K562 (cell line): Measurements from ENCODE around the gene C22orf31. TPM values are rescaled to one million over a fixed set of nuclear protein-coding genes. Genes with fewer than 3 reads are reported as not detected.

Source experiments
- ATAC-seq: fragments of 200-7000 bp; cut with Tn5 transposase; 3 replicates; pipeline ENCODE4 v1.9.1; 2020; ENCODE audit warnings: moderate library complexity
- BruUV-seq: library from RNA; stranded (reverse); fragments of 400-500 nt; replicated peaks from 2 replicates; lab custom pipeline; 2021; lab: Mats Ljungman, UMichigan
- CTCF ChIA-PET: fragments of 300-600 bp; formaldehyde crosslinking; extraction: SDS; loops from one replicate; lab custom pipeline; 2021; ENCODE audit warnings: low intra/inter-chr PET ratio; lab: Yijun Ruan, JAX
- POLR2A ChIA-PET: fragments of 300-600, 350-650 bp; sonication (Branson Sonifier 250); formaldehyde crosslinking; extraction: SDS; loops from one replicate; lab custom pipeline; 2021; ENCODE audit warnings: antibody characterized with exemption, inconsistent platforms; lab: Yijun Ruan, JAX
- DNase-seq, 4 experiments: peaks; one replicate each; pipeline versions ENCODE4 v3.0.0 to v3.0.0-alpha.2; 2011 to 2018; ENCODE audit warnings: low spot score in 3 of 4, mixed read lengths in 3 of 4; ENCODE audit errors: extremely low read depth in 1 of 4
- FAIRE-seq: peaks from 2 replicates; lab custom pipeline; 2011; peaks lifted over from hg19 to GRCh38; lab: Jason Lieb, UNC
- H2AFZ ChIP-seq: 2 replicates; pipeline ENCODE4 v1.6.0; 2011; ENCODE audit warnings: low read depth, low read length, control low read depth, inconsistent platforms
- H3K27ac ChIP-seq: fragments of 200-600 bp; 3 replicates; pipeline ENCODE4 v1.8.0; 2011; ENCODE audit warnings: low read depth, mild to moderate bottlenecking, control low read depth, inconsistent platforms, low read length, moderate library complexity, mixed read lengths; ENCODE audit errors: extremely low read depth
- H3K27me3 ChIP-seq, 2 experiments: fragments of 300-600 bp in 1 of 2; 2 replicates in 1 of 2; 3 replicates in 1 of 2; pipeline versions ENCODE4 v1.6.0 to v1.8.0; 2011; ENCODE audit warnings: inconsistent platforms in 2 of 2, low read length in 2 of 2, mild to moderate bottlenecking in 1 of 2, mixed read lengths in 1 of 2, moderate library complexity in 1 of 2; ENCODE audit not compliant: control insufficient read depth in 2 of 2, insufficient read depth in 2 of 2
- H3K36me3 ChIP-seq: fragments of 300-600 bp; 3 replicates; pipeline ENCODE4 v1.8.0; 2011; ENCODE audit warnings: mild to moderate bottlenecking, low read length, inconsistent platforms; ENCODE audit not compliant: control insufficient read depth, insufficient read depth
- H3K4me1 ChIP-seq, 2 experiments: fragments of 200-600 bp in 1 of 2; replicated peaks in 1 of 2; 2 replicates in 1 of 2; 3 replicates in 1 of 2; pipeline versions ENCODE4 v1.5.1 to v1.8.0; 2011; ENCODE audit warnings: inconsistent platforms in 2 of 2, low read length in 2 of 2, mild to moderate bottlenecking in 1 of 2, mixed read lengths in 1 of 2, moderate library complexity in 1 of 2; ENCODE audit not compliant: control insufficient read depth in 2 of 2, insufficient read depth in 2 of 2
- H3K4me2 ChIP-seq: 2 replicates; pipeline ENCODE4 v1.6.1; 2011; ENCODE audit warnings: low read length, control low read depth, inconsistent platforms, mixed read lengths; ENCODE audit not compliant: insufficient read depth
- H3K4me3 ChIP-seq: fragments of 200-600 bp; sonication (generic), shearing (Covaris generic); 2 replicates; pipeline ENCODE4 v1.5.1; 2016; ENCODE audit warnings: control low read depth, inconsistent platforms
- H3K79me2 ChIP-seq: fragments of 200-600 bp; 3 replicates; pipeline ENCODE4 v1.8.0; 2011; ENCODE audit warnings: low read length, inconsistent platforms; ENCODE audit not compliant: control insufficient read depth, insufficient read depth
- H3K9ac ChIP-seq, 2 experiments: 2 replicates each; pipeline versions ENCODE4 v1.6.0 to v1.6.1; 2011; ENCODE audit warnings: low read depth in 2 of 2, low read length in 2 of 2, control low read depth in 1 of 2, inconsistent platforms in 1 of 2, mild to moderate bottlenecking in 1 of 2, mixed read lengths in 1 of 2; ENCODE audit not compliant: insufficient read depth in 1 of 2
- H3K9me1 ChIP-seq: one replicate; pipeline ENCODE4 v1.6.0; 2011; ENCODE audit warnings: inconsistent platforms, mild to moderate bottlenecking, low read length, moderate library complexity; ENCODE audit not compliant: control insufficient read depth, insufficient read depth
- H3K9me3 ChIP-seq: replicated peaks from 2 replicates; pipeline ENCODE4 v1.5.1; 2011; ENCODE audit warnings: low read depth, low read length, inconsistent platforms; ENCODE audit not compliant: control insufficient read depth, insufficient read depth
- H4K20me1 ChIP-seq: replicated peaks from 2 replicates; pipeline ENCODE4 v1.6.1; 2011; ENCODE audit warnings: low read length, inconsistent platforms, mixed read lengths; ENCODE audit not compliant: control insufficient read depth, insufficient read depth
- CHD4 ChIP-seq: fragments of 200-600 bp; sonication (generic); IDR thresholded peaks from 3 replicates; pipeline ENCODE4 v1.6.1; 2012; ENCODE audit warnings: low read depth, mild to moderate bottlenecking, mixed read lengths, low read length, inconsistent platforms; ENCODE audit not compliant: insufficient read depth, insufficient replicate concordance, poor library complexity, severe bottlenecking
- ETV1 ChIP-seq: fragments of 450-650 bp; conservative IDR thresholded peaks from 2 replicates; pipeline ENCODE4 v1.6.1; 2016; ENCODE audit warnings: missing genetic modification characterization, control low read depth, low read depth, missing compliant biosample characterization
- FOXM1 ChIP-seq, 2 experiments: fragments of 450-650 bp in 1 of 2; sonication (generic) in 1 of 2; formaldehyde crosslinking in 1 of 2; IDR thresholded peaks; 2 replicates each; pipeline versions ENCODE4 v1.6.1 to v1.9.0; 2017 to 2022; ENCODE audit warnings: low read depth in 2 of 2, mild to moderate bottlenecking in 2 of 2, missing genetic modification reagents in 1 of 2, moderate library complexity in 1 of 2
- KDM4B ChIP-seq, 2 experiments: fragments of 450-650 bp in 1 of 2; sonication (generic) in 1 of 2; IDR thresholded peaks; 2 replicates each; pipeline ENCODE4 v1.6.1; 2016 to 2017; ENCODE audit warnings: borderline replicate concordance in 2 of 2, antibody characterized with exemption in 1 of 2, low read depth in 1 of 2, mild to moderate bottlenecking in 1 of 2
- MAFG ChIP-seq: fragments of 450-650 bp; conservative IDR thresholded peaks from 2 replicates; pipeline ENCODE4 v1.6.1; 2016; ENCODE audit warnings: missing genetic modification characterization, missing compliant biosample characterization
- YY1 ChIP-seq, 3 experiments: IDR thresholded peaks; 2 replicates each; pipeline ENCODE4 v1.6.1; 2011; ENCODE audit warnings: low read length in 2 of 3, mild to moderate bottlenecking in 2 of 3, moderate library complexity in 2 of 3, borderline replicate concordance in 1 of 3, control low read depth in 1 of 3, low read depth in 1 of 3; ENCODE audit not compliant: insufficient read depth in 3 of 3, insufficient replicate concordance in 2 of 3, control insufficient read depth in 1 of 3, insufficient read length in 1 of 3; ENCODE audit errors: extremely low read depth in 1 of 3
- ZNF197 ChIP-seq: fragments of 200-800 bp; sonication (Bioruptor generic); IDR thresholded peaks from 2 replicates; pipeline ENCODE4 v1.6.1; 2016; ENCODE audit warnings: low read depth, missing genetic modification characterization, missing compliant biosample characterization
- ZNF41 ChIP-seq: fragments of 250-450 bp; sonication (Bioruptor Pico); conservative IDR thresholded peaks from 2 replicates; pipeline ENCODE4 v1.4.0; 2020; ENCODE audit warnings: mild to moderate bottlenecking
- ZNF589 ChIP-seq: fragments of 200-800 bp; sonication (Bioruptor generic); IDR thresholded peaks from 2 replicates; pipeline ENCODE4 v1.6.1; 2016; ENCODE audit warnings: low read depth, missing genetic modification characterization, missing compliant biosample characterization
- WGBS: fragments of 100-300 bp; shearing (Covaris generic); methylation state at CpG from one replicate; pipeline ENCODE4 v1.1.6; 2016; ENCODE audit warnings: low coverage, mixed read lengths; ENCODE audit not compliant: insufficient coverage; ENCODE audit errors: missing lambda C conversion rate; 5-methylcytosine and 5-hydroxymethylcytosine counted together
- in situ Hi-C: fragments of 300-500 bp; cut with MboI; formaldehyde crosslinking; loops from 4 replicates; pipeline ENCODE4 v1.15.0; 2018; ENCODE audit warnings: inconsistent platforms, mixed read lengths
- intact Hi-C: fragments of 100-400 bp; cut with micrococcal nuclease; formaldehyde crosslinking; loops from 2 replicates; pipeline ENCODE4 v1.14.2; 2022
- polyA plus RNA-seq, 8 experiments: library from polyadenylated mRNA; depleted of rRNA in 4 of 8; stranded (reverse) in 5 of 8; unstranded in 3 of 8; fragments of >200 nt; fragmentation: Nextera tagmentation in 2 of 8; fragmentation: Illumina TruSeq in 1 of 8; extraction: Ambion mirVana in 2 of 8; extraction: Trizol in 1 of 8; gene quantifications; 2 replicates each; pipeline versions ENCODE4 v1.2.1 to v1.2.3, GENCODE V29; 2011 to 2014; ENCODE audit warnings: inconsistent platforms in 1 of 8, missing spikeins in 1 of 8
- total RNA-seq, 7 experiments: library from RNA; depleted of rRNA in 6 of 7; stranded (reverse); fragments of >200 nt in 6 of 7; fragmentation: Illumina TruSeq in 2 of 7; extraction: Trizol in 2 of 7; gene quantifications; 2 replicates each; pipeline versions ENCODE4 v1.2.1 to v1.2.3, GENCODE V29; 2011 to 2021; ENCODE audit warnings: low replicate concordance in 1 of 7
- TF ChIP-seq, protein P1 (sequence below): sonication (generic); formaldehyde crosslinking; IDR thresholded peaks from 2 replicates; pipeline ENCODE4 v1.8.0; 2022; ENCODE audit warnings: mild to moderate bottlenecking, low read depth, missing genetic modification reagents
- TF ChIP-seq, protein P2 (sequence below): sonication (generic); formaldehyde crosslinking; IDR thresholded peaks from 2 replicates; pipeline ENCODE4 v1.5.0; 2020; ENCODE audit warnings: missing genetic modification reagents
- TF ChIP-seq, protein P3 (sequence below): sonication (generic); formaldehyde crosslinking; IDR thresholded peaks from 2 replicates; pipeline ENCODE4 v1.8.1; 2022; ENCODE audit warnings: missing genetic modification reagents
- TF ChIP-seq, protein P4 (sequence below): fragments of 250-450 bp; sonication (Bioruptor Pico); IDR thresholded peaks from 2 replicates; pipeline ENCODE4 v1.4.0; 2020; ENCODE audit warnings: mild to moderate bottlenecking, moderate library complexity

The C22orf31 gene
- total and polyA plus RNA-seq, 9 of the 15 experiments (the other 6 are each of a cell fraction or from before 2014, with no cell fraction given), result not detected

DNA sequence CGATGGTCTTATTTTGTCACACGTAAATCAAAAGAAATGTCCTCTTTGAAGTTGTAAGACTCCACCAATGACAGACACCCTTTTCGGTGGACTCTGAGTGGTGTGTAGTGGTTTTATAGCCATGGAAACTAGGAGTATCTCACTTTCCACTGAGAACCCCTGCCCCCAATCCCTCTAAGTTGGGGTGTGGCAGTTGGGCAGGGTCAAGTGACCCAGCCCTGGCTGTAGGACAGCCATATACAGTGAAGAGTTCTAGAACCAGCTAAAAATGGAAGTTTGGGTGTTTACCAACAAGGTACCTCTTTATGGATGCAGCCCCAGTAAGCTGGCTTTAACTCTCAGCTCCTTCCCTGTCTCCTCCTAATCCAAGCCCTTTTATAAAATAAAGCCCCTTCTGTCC lies 5.2 kb downstream of the C22orf31 start:
- H3K36me3 ChIP-seq, result no peaks in the 10 kb centered on the region
- in situ Hi-C loops (loop anchor here (5.0 kb wide), 1 partner anchor 191 kb away; no protein-coding TSS in a partner anchor), intact Hi-C loops (no loop called here)
- no peak overlapping the region for H3K27ac ChIP-seq
- no peak overlapping the region for H3K4me2 ChIP-seq
- H3K79me2 ChIP-seq, result no peaks in the 10 kb centered on the region
- CTCF ChIA-PET, result no interaction called here
- no peak overlapping the region for H3K9ac ChIP-seq
- POLR2A ChIA-PET, result no interaction called here
- no peaks in the 10 kb centered on the region for H3K9me3 ChIP-seq
- peaks cover 4 to 7% of the 10 kb centered on the region in 2 experiments; a peak in 3 of 5 replicates for H3K4me1 ChIP-seq
- no peaks in the 10 kb centered on the region for H3K9me1 ChIP-seq
- no peaks in the 10 kb centered on the region for H3K27me3 ChIP-seq
- TF ChIP-seq ZNF589 (CRISPR knock-in tag) (no peak), ZNF197 (CRISPR knock-in tag) (no peak), MAFG (tag) (no peak), CHD4 (no peak), YY1 (IDR thresholded peaks at IDR 0.05; ENCODE audit: borderline replicate concordance in 1 of 3, control insufficient read depth in 1 of 3, extremely low read depth in 1 of 3, insufficient read depth in 3 of 3, insufficient read length in 1 of 3, insufficient replicate concordance in 2 of 3, low read depth in 1 of 3, low read length in 2 of 3) (no peak), ZNF41 (CRISPR knock-in tag) (no peak), ETV1 (tag) (no peak), FOXM1 (IDR thresholded peaks at IDR 0.05; ENCODE audit: low read depth) (no peak), FOXM1 (CRISPR knock-in tag; IDR thresholded peaks at IDR 0.05; ENCODE audit: low read depth) (no peak), KDM4B (IDR thresholded peaks at IDR 0.05; ENCODE audit: borderline replicate concordance in 2 of 2, low read depth in 1 of 2) (no peak)
- TF ChIP-seq, protein P1, sequence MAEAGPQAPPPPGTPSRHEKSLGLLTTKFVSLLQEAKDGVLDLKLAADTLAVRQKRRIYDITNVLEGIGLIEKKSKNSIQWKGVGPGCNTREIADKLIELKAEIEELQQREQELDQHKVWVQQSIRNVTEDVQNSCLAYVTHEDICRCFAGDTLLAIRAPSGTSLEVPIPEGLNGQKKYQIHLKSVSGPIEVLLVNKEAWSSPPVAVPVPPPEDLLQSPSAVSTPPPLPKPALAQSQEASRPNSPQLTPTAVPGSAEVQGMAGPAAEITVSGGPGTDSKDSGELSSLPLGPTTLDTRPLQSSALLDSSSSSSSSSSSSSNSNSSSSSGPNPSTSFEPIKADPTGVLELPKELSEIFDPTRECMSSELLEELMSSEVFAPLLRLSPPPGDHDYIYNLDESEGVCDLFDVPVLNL, result no peak
- TF ChIP-seq, protein P2, sequence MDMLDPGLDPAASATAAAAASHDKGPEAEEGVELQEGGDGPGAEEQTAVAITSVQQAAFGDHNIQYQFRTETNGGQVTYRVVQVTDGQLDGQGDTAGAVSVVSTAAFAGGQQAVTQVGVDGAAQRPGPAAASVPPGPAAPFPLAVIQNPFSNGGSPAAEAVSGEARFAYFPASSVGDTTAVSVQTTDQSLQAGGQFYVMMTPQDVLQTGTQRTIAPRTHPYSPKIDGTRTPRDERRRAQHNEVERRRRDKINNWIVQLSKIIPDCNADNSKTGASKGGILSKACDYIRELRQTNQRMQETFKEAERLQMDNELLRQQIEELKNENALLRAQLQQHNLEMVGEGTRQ, result no peak
- TF ChIP-seq, protein P3, sequence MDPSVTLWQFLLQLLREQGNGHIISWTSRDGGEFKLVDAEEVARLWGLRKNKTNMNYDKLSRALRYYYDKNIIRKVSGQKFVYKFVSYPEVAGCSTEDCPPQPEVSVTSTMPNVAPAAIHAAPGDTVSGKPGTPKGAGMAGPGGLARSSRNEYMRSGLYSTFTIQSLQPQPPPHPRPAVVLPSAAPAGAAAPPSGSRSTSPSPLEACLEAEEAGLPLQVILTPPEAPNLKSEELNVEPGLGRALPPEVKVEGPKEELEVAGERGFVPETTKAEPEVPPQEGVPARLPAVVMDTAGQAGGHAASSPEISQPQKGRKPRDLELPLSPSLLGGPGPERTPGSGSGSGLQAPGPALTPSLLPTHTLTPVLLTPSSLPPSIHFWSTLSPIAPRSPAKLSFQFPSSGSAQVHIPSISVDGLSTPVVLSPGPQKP (CRISPR knock-in tag), result no peak
- TF ChIP-seq, protein P4, sequence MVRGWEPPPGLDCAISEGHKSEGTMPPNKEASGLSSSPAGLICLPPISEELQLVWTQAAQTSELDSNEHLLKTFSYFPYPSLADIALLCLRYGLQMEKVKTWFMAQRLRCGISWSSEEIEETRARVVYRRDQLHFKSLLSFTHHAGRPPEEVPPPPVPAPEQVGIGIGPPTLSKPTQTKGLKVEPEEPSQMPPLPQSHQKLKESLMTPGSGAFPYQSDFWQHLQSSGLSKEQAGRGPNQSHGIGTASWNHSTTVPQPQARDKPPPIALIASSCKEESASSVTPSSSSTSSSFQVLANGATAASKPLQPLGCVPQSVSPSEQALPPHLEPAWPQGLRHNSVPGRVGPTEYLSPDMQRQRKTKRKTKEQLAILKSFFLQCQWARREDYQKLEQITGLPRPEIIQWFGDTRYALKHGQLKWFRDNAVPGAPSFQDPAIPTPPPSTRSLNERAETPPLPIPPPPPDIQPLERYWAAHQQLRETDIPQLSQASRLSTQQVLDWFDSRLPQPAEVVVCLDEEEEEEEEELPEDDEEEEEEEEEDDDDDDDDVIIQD (CRISPR knock-in tag), result no peak
- WGBS, result 57% methylated on average over 3 of the region's 3 CpGs
- no peak overlapping the region for H2AFZ ChIP-seq
- ATAC-seq (no peak), FAIRE-seq (no peak), DNase-seq (no peak)
- H4K20me1 ChIP-seq, result no peaks in the 10 kb centered on the region
- no peak overlapping the region for H3K4me3 ChIP-seq
- no TSS peak for BruUV-seq
